Uterus (tissue), 4 donors: ENCODE results near the gene NDUFAF5. TPM values are rescaled to one million over a fixed set of nuclear protein-coding genes. Genes with fewer than 3 reads are reported as not detected.
"Not testable (repeated sequence)": the region's sequence is repeated elsewhere in the genome, so short reads cannot be mapped to it uniquely, and the experiment has no call there.

Experiments
- DNase-seq, 2 donors: peaks; one replicate each; pipeline ENCODE4 v3.0.0-alpha.2; 2019 to 2020
- H3K27ac ChIP-seq, 2 donors: fragments of 200-600 bp; sonication (generic); 1 replicate in 1 of 2; 2 replicates in 1 of 2; pipeline ENCODE4 v1.5.1; 2016 to 2018
- H3K27me3 ChIP-seq, 2 donors: fragments of 200-600 bp; sonication (generic); one replicate each; pipeline ENCODE4 v1.5.1; 2018 to 2019; ENCODE audit warnings: control low read depth in 1 of 2
- H3K36me3 ChIP-seq, 2 donors: fragments of 200-600 bp; sonication (generic); one replicate each; pipeline ENCODE4 v1.5.1; 2019; ENCODE audit warnings: control low read depth in 1 of 2
- H3K4me1 ChIP-seq, 2 donors: fragments of 200-600 bp; sonication (generic); one replicate each; pipeline ENCODE4 v1.5.1; 2018 to 2019; ENCODE audit warnings: control low read depth in 1 of 2
- H3K4me3 ChIP-seq, 2 donors: fragments of 200-600 bp; sonication (generic); 1 replicate in 1 of 2; 2 replicates in 1 of 2; pipeline ENCODE4 v1.5.1; 2018 to 2019; ENCODE audit warnings: mild to moderate bottlenecking in 1 of 2
- H3K9me3 ChIP-seq, 2 donors: fragments of 200-600 bp; sonication (generic); one replicate each; pipeline ENCODE4 v1.5.1; 2019; ENCODE audit warnings: control low read depth in 1 of 2
- CTCF ChIP-seq, 4 experiments: fragments of 200-600 bp in 2 of 4; fragments of 450-650 bp in 2 of 4; sonication (generic) in 2 of 4; IDR thresholded peaks; one replicate each; pipeline ENCODE4 v1.5.1; 2016 to 2019; ENCODE audit warnings: antibody characterized with exemption in 4 of 4, mild to moderate bottlenecking in 2 of 4, moderate library complexity in 1 of 4
- POLR2A ChIP-seq, 2 donors: fragments of 450-650 bp; IDR thresholded peaks; one replicate each; pipeline ENCODE4 v1.6.1; 2016; ENCODE audit warnings: antibody characterized with exemption in 2 of 2, mild to moderate bottlenecking in 1 of 2, moderate library complexity in 1 of 2
- intact Hi-C: fragments of 100-400 bp; cut with DNase I; formaldehyde crosslinking; loops from one replicate; pipeline ENCODE4 v1.15.1; 2023; ENCODE audit warnings: low total_unique reads
- total RNA-seq, 4 donors: library from RNA; depleted of rRNA in 3 of 4; stranded (reverse); fragments of >200 nt in 3 of 4; gene quantifications; one replicate each; pipeline versions ENCODE4 v1.1.0 to v1.2.4, GENCODE V29; 2014 to 2023
- donor health status: DM: yes; HTN: yes; CAD: no.

The NDUFAF5 gene
- total RNA-seq, 4 donors from 2014 or later, result 8.2 to 38.0 (median 24.3) TPM

- H3K27me3 ChIP-seq, result no peaks in the 10 kb centered on the region
- H3K27ac ChIP-seq, result no peak overlapping the region
- TF ChIP-seq POLR2A (IDR thresholded peaks at IDR 0.05) (no peak), CTCF (IDR thresholded peaks at IDR 0.05) (no peak)
- H3K36me3 ChIP-seq, result no peaks in the 10 kb centered on the region
- intact Hi-C loops, result no loop called here
- no peaks in the 10 kb centered on the region for H3K4me1 ChIP-seq
- no peaks in the 10 kb centered on the region for H3K9me3 ChIP-seq
- no peak overlapping the region for H3K4me3 ChIP-seq
- no peak for DNase-seq
Measured at GRCh38 chr20:13753436-13754036, 31.3 kb upstream of the NDUFAF5 start.

- H3K36me3 ChIP-seq, result no peaks in the 10 kb centered on the region
- H3K27ac ChIP-seq, result no peak overlapping the region
- TF ChIP-seq CTCF (IDR thresholded peaks at IDR 0.05), result no peak
- no peak for TF ChIP-seq POLR2A (IDR thresholded peaks at IDR 0.05)
- H3K27me3 ChIP-seq, result no peaks in the 10 kb centered on the region
- no peak overlapping the region for H3K4me3 ChIP-seq
- no peak for DNase-seq
- no peaks in the 10 kb centered on the region for H3K4me1 ChIP-seq
- H3K9me3 ChIP-seq, result no peaks in the 10 kb centered on the region
- intact Hi-C loops, result no loop called here
Measured at GRCh38 chr20:13755809-13756208, 29.0 kb upstream of the NDUFAF5 start.

GRCh38 chr20:13756551-13756950 is 28.3 kb upstream of the NDUFAF5 start:
- intact Hi-C loops, result no loop called here
- no peak overlapping the region for H3K27ac ChIP-seq
- no peaks in the 10 kb centered on the region for H3K4me1 ChIP-seq
- H3K27me3 ChIP-seq, result no peaks in the 10 kb centered on the region
- DNase-seq, result no peak
- H3K4me3 ChIP-seq, result no peak overlapping the region
- no peak for TF ChIP-seq POLR2A (IDR thresholded peaks at IDR 0.05)
- no peak for TF ChIP-seq CTCF (IDR thresholded peaks at IDR 0.05)
- H3K9me3 ChIP-seq, result no peaks in the 10 kb centered on the region
- H3K36me3 ChIP-seq, result no peaks in the 10 kb centered on the region

- no peaks in the 10 kb centered on the region for H3K4me1 ChIP-seq
- DNase-seq, result no peak
- H3K36me3 ChIP-seq, result no peaks in the 10 kb centered on the region
- intact Hi-C loops, result no loop called here
- no peaks in the 10 kb centered on the region for H3K9me3 ChIP-seq
- H3K27ac ChIP-seq, result no peak overlapping the region
- H3K4me3 ChIP-seq, result no peak overlapping the region
- H3K27me3 ChIP-seq, result no peaks in the 10 kb centered on the region
- TF ChIP-seq CTCF (IDR thresholded peaks at IDR 0.05) (no peak), POLR2A (IDR thresholded peaks at IDR 0.05) (no peak)
Measured at GRCh38 chr20:13758884-13759283, 25.9 kb upstream of the NDUFAF5 start.

- H3K4me3 ChIP-seq, H3K27me3 ChIP-seq, H3K9me3 ChIP-seq, H3K36me3 ChIP-seq, H3K4me1 ChIP-seq, DNase-seq, H3K27ac ChIP-seq, intact Hi-C loops: not testable (repeated sequence)
Measured at GRCh38 chr20:13760451-13760946, 24.3 kb upstream of the NDUFAF5 start.

- H3K36me3 ChIP-seq, result peaks cover 0 to 4% of the 10 kb centered on the region in 2 donors
- no peaks in the 10 kb centered on the region for H3K27me3 ChIP-seq
- no peak overlapping the region for H3K27ac ChIP-seq
- no peak for DNase-seq
- no peak overlapping the region for H3K4me3 ChIP-seq
- no peak for TF ChIP-seq CTCF (IDR thresholded peaks at IDR 0.05)
- TF ChIP-seq POLR2A (IDR thresholded peaks at IDR 0.05), result no peak
- intact Hi-C loops, result no loop called here
- H3K4me1 ChIP-seq, result no peaks in the 10 kb centered on the region
- peaks cover 0 to 7% of the 10 kb centered on the region in 2 donors for H3K9me3 ChIP-seq
Measured at GRCh38 chr20:13765299-13765698, 19.5 kb upstream of the NDUFAF5 start.
